SKM-1 treated with dmso at 0.1 percent for 144 hours (cell line): Measurements from ENCODE around the gene KRTAP13-2.

Experiments used
- DNase-seq: peaks from one replicate; lab custom pipeline; 2025; ENCODE audit not compliant: unreplicated experiment; lab: John Stamatoyannopoulos, UW

The KRTAP13-2 gene

GRCh38 chr21:30329203-30329875 is 42.7 kb downstream of the KRTAP13-2 start:
- no peak for DNase-seq

GRCh38 chr21:30326390-30326789 is 45.7 kb downstream of the KRTAP13-2 start:
- DNase-seq: no peak
